ENCODE results near the gene COBL. TPM values are rescaled to one million over a fixed set of nuclear protein-coding genes. Genes with fewer than 3 reads are reported as not detected.

The COBL gene
- polyA plus RNA-seq, 1 donor (not counting 4 experiments of a cell fraction or from before 2014, with no cell fraction given), result 4.5 TPM

- Histone ChIP-seq H3K9me1 (ENCODE audit: control insufficient read depth, extremely low read depth, insufficient read depth, low read length) (no peaks in the 10 kb centered on the region), H3K36me3 (ENCODE audit: control insufficient read depth in 2 of 2, extremely low read depth in 1 of 2, insufficient read depth in 2 of 2, low read length in 2 of 2) (no peaks in the 10 kb centered on the region), H3K27me3 (ENCODE audit: control insufficient read depth, extremely low read depth, insufficient read depth, low read length) (no peaks in the 10 kb centered on the region), H4K20me1 (ENCODE audit: control insufficient read depth, extremely low read depth, insufficient read depth, low read length) (no peaks in the 10 kb centered on the region), H3K4me3 (ENCODE audit: control insufficient read depth in 2 of 3, extremely low read depth in 1 of 3, insufficient read depth in 2 of 3, low read depth in 1 of 3, low read length in 3 of 3) (no peak overlapping the region), H2AFZ (ENCODE audit: control insufficient read depth, low read length) (no peak overlapping the region), H3K4me1 (ENCODE audit: control insufficient read depth, extremely low read depth, insufficient read depth, low read length) (peaks cover 5% of the 10 kb centered on the region), H3K9ac (ENCODE audit: control insufficient read depth, extremely low read depth, insufficient read depth, low read length) (no peak overlapping the region), H3K9me3 (ENCODE audit: control insufficient read depth, low read depth, low read length) (no peaks in the 10 kb centered on the region), H3K27ac (ENCODE audit: control insufficient read depth, insufficient read depth, low read length) (no peak overlapping the region), H3K4me2 (ENCODE audit: control insufficient read depth, extremely low read depth, insufficient read depth, low read depth, low read length) (no peak overlapping the region), H3K79me2 (ENCODE audit: control insufficient read depth, insufficient read depth, low read length) (no peaks in the 10 kb centered on the region)
- no peak for DNase-seq (ENCODE audit: low read depth, low spot score)
- dilution Hi-C loops (cut with MboI; ENCODE audit: extremely low pct_ligation_motif_present, low sequenced_read_pairs), result no loop called here
- no peak for FAIRE-seq
- TF ChIP-seq CTCF (optimal IDR thresholded peaks at IDR 0.05 in 1 of 3, IDR thresholded peaks at IDR 0.05 in 1 of 3, conservative IDR thresholded peaks at IDR 0.05 in 1 of 3; ENCODE audit: extremely low read depth in 1 of 3, insufficient read depth in 2 of 3, low read length in 3 of 3), result peak in 2 of 3 experiments; percentile 12 to 31
- no peak for TF ChIP-seq EZH2 (IDR thresholded peaks at IDR 0.05; ENCODE audit: low read length)
Measured at GRCh38 chr7:51253157-51253556, 63.5 kb downstream of the COBL start.

GRCh38 chr7:51251290-51251689 lies 65.3 kb downstream of the COBL start:
- no peak overlapping the region for H2AFZ ChIP-seq (ENCODE audit: control insufficient read depth, low read length)
- H3K4me2 ChIP-seq (ENCODE audit: control insufficient read depth, extremely low read depth, insufficient read depth, low read depth, low read length), result no peak overlapping the region
- dilution Hi-C loops (cut with MboI; ENCODE audit: extremely low pct_ligation_motif_present, low sequenced_read_pairs), result no loop called here
- no peaks in the 10 kb centered on the region for H4K20me1 ChIP-seq (ENCODE audit: control insufficient read depth, extremely low read depth, insufficient read depth, low read length)
- no peak overlapping the region for H3K9ac ChIP-seq (ENCODE audit: control insufficient read depth, extremely low read depth, insufficient read depth, low read length)
- FAIRE-seq (peak; percentile 17), DNase-seq (ENCODE audit: low read depth, low spot score) (no peak)
- no peak overlapping the region for H3K27ac ChIP-seq (ENCODE audit: control insufficient read depth, insufficient read depth, low read length)
- no peaks in the 10 kb centered on the region for H3K36me3 ChIP-seq (ENCODE audit: control insufficient read depth in 2 of 2, extremely low read depth in 1 of 2, insufficient read depth in 2 of 2, low read length in 2 of 2)
- peaks cover 5% of the 10 kb centered on the region for H3K4me1 ChIP-seq (ENCODE audit: control insufficient read depth, extremely low read depth, insufficient read depth, low read length)
- H3K27me3 ChIP-seq (ENCODE audit: control insufficient read depth, extremely low read depth, insufficient read depth, low read length), result no peaks in the 10 kb centered on the region
- H3K9me3 ChIP-seq (ENCODE audit: control insufficient read depth, low read depth, low read length), result no peaks in the 10 kb centered on the region
- TF ChIP-seq EZH2 (IDR thresholded peaks at IDR 0.05; ENCODE audit: low read length), result no peak
- no peak for TF ChIP-seq CTCF (optimal IDR thresholded peaks at IDR 0.05 in 1 of 3, IDR thresholded peaks at IDR 0.05 in 1 of 3, conservative IDR thresholded peaks at IDR 0.05 in 1 of 3; ENCODE audit: extremely low read depth in 1 of 3, insufficient read depth in 2 of 3, low read length in 3 of 3)
- H3K4me3 ChIP-seq (ENCODE audit: control insufficient read depth in 2 of 3, extremely low read depth in 1 of 3, insufficient read depth in 2 of 3, low read depth in 1 of 3, low read length in 3 of 3), result no peak overlapping the region
- no peaks in the 10 kb centered on the region for H3K9me1 ChIP-seq (ENCODE audit: control insufficient read depth, extremely low read depth, insufficient read depth, low read length)
- no peaks in the 10 kb centered on the region for H3K79me2 ChIP-seq (ENCODE audit: control insufficient read depth, insufficient read depth, low read length)
